Stimulated activated CD8-positive, alpha-beta memory T cell treated with anti-CD3 and anti-CD28 coated beads, Interleukin-15, amount 100 ng/mL, for 24 hours (primary cell): Measurements from ENCODE around the gene MAML3.

Experiments
- DNase-seq: peaks from one replicate; pipeline ENCODE4 v3.0.0-alpha.2; 2020; ENCODE audit warnings: low read depth

Gene MAML3

GRCh38 chr4:140126261-140126660 lies 27.7 kb downstream of the MAML3 start:
- no peak for DNase-seq

DNA sequence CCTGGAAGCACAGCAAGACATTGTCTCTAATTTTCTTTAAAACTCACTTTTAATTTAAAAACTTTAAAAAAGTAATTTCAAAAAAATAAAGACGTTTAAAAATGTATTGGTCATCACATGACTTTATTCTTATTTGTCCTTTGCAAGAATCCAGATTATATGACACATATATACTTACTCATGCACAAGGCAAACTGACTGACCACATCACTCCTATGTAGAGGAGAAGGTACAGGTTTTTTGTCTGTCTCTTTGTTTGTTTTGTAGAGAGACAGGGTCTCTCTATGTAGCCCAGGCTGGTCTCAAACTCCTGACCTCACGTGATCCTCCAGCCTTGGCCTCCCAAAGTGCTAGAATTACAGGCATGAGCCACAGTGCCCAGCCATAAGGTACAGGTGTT lies 28.6 kb downstream of the MAML3 start:
- DNase-seq: no peak

DNA sequence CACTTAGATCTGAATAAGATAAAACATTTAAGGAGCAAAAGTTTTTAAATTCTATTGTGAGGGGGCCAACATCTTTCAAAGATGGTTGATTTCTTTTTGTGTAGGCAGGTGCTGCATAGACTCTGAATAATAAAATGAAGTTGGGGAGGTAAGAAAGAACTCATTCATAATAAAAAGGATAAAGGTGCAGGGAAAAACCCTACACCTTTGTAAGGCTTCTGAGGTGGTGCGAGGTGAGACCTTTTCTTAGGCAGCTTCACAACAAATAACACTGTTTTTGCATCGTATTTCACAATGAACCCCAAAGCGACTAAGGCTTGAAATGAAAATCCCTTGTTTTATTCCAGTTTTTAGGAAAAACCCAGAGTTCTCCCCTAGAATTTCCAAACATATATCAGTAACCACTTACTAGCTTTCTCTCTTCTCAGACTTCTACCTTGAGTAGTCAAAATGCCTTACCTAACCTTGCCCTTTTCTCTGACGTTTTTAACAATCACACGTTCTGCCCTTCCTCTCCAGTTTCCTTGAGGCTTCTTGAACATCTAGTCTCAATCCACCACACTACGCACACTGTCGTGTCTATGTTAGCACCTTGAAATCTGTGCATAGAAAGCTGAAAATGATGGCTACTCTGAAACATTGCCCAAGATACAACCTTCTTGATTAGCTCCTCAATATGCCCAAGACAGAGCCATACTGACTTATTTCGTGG lies 30.2 kb downstream of the MAML3 start:
- DNase-seq: no peak

GRCh38 chr4:140122891-140123290 lies 31.1 kb downstream of the MAML3 start:
- no peak for DNase-seq

- DNase-seq: no peak
Measured at GRCh38 chr4:140121646-140122045, 32.3 kb downstream of the MAML3 start.

GRCh38 chr4:140118931-140119640 lies 34.9 kb downstream of the MAML3 start:
- DNase-seq: no peak

- DNase-seq: no peak
Measured at GRCh38 chr4:140117947-140118346, 36.0 kb downstream of the MAML3 start.

GRCh38 chr4:140116442-140117104 lies 37.4 kb downstream of the MAML3 start:
- no peak for DNase-seq

DNA sequence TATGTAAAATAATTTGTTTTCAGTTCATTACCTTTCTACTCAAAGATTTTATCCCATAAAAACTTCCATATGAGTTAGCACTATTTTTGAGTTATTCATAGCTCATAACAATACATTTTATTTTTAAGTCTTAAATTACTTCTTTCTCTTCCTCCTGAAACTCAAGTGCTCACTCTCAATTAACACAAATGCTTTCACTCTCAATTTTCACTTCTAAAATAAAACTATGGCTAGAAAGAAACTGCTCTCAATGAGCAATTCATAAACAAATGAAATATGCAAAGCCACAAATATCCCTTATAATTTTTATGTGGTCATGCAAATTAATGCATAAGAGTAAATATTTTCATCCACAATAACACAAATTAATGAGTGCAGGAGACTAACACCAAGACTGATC lies 38.8 kb downstream of the MAML3 start:
- no peak for DNase-seq

GRCh38 chr4:140113653-140114052 lies 40.3 kb downstream of the MAML3 start:
- DNase-seq: no peak

GRCh38 chr4:140112576-140112975 lies 41.4 kb downstream of the MAML3 start:
- no peak for DNase-seq

GRCh38 chr4:140111256-140111655 lies 42.7 kb downstream of the MAML3 start:
- no peak for DNase-seq

DNA sequence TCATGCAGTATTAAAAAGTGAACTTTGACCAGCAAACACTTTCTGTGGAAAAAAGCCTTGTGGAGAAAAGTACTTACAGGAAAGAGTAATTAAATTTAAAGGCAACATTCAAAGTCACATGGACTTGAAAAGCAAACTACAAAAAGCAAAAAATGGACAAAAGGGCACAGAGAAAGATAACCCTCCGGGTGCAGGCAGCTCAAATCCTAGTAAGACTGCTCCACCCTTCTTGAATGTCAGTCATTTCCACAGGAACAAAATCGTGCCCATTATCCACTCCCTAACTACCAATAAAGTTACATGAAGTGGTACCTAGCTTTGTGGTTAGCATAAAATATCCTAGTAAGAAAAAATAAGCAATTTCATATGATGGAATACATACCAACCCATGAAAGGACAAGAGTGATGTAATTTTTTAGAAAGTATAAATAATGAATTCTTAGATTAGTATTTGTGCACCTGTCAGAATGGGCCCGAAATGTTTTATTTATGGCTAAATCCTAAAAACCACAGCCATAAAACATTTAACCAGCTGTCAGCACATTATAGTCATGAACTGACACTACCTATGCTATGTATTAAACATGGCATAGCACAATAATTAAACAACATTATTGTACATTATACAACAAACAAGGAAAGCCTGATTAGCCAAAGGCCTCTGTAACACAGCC lies 43.3 kb downstream of the MAML3 start:
- DNase-seq: no peak

DNA sequence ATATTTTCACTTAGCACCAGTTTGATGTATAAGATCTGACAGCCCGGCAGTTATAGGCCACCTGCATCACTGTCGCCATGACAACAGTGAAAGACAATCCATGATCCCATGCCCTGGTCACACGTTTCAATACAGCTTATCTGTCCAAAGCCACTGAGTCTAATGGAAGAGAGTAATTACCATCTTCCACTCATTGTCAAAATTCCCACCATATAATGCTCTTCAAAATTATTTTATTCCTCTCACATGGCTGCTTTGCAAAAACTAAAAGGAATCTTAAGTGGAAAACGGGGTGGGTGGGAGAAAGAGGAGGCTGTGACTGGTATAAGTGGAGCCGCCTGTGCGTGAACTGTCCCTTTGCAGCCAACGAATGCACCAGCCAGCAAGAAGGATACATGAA lies 44.2 kb downstream of the MAML3 start:
- no peak for DNase-seq

GRCh38 chr4:140109292-140109691 lies 44.7 kb downstream of the MAML3 start:
- DNase-seq: no peak

- no peak for DNase-seq
Measured at GRCh38 chr4:140108713-140109230, 45.2 kb downstream of the MAML3 start.

DNA sequence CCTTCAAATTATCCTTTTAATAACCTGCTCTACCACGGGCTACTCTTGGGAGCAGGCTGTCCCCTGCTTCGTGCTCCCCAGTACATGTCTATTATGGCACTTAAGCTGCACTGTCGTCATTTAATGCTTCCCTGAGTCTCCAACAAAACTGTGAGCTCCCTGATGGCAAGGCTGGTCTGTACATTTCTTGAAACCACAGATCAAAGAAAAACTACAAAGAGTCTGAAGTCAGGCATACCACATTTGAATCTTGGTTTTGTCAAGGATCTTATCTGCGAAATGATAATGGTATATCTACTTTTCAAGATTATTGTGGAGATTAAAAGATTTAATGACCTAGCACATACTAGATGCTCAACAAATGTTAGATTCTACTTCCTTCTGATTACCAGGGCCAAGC lies 45.7 kb downstream of the MAML3 start:
- no peak for DNase-seq

GRCh38 chr4:140106289-140106844 lies 47.6 kb downstream of the MAML3 start:
- DNase-seq: no peak

DNA sequence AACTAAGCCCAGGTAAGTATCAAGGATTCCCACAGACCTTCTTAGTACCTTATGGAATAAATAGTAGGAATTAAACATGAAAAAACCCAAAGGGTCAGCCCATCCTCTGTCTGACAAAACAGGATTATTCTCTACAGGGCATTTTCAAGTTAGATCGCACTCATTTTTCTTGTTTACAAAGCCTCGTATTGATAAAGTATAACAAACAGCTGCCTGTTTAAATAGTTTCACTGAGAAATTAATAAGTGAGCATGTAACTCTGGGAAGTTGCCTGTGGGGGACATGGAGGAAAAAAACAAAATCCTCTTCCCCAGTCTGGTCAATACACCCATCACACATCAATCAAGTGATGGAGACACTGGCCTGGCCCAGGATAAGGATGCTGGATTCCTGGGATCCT lies 48.5 kb downstream of the MAML3 start:
- no peak for DNase-seq

DNA sequence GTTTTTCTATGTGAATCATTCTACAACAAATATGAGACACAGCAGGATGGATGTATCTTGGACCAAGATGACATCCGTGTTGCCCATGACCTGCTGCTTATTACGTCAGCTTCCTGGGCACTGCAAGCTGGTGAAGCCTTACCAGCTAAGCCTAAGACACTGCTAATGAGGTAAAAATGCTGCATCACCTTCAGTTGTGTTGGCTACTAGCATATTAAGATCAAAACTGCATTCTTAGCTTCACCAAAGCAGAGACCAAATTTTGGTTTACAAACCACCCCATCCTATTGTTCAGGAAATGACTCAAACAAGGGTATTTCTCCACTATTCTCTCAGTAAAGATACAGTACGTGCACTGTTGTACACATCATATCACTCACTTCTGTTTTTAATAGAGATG lies 50.3 kb downstream of the MAML3 start:
- no peak for DNase-seq

DNA sequence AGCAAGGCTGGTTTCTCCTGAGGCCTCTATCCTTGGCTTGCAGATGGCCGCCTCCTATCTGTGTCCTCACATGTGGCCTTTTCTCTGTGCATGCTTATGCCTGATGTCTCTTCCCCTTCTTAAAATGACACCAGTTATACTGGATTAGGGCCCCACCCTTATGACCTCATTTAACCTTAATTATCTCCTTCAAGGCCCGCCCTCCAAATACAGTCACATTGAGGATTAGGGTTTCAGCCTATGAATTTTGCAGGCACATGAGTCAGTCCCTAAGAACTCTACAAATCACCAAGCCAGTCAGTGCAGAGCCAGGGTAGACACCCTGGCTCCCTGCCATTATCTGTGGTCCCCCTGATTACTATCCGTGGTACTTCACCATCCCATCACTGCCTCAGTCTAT lies 51.6 kb downstream of the MAML3 start:
- no peak for DNase-seq

- no peak for DNase-seq
Measured at GRCh38 chr4:140100771-140101170, 53.2 kb downstream of the MAML3 start.
